ENCODE data around the gene TMEM170B. TPM values are rescaled to one million over a fixed set of nuclear protein-coding genes. Genes with fewer than 3 reads are reported as not detected.

Gene TMEM170B
- total RNA-seq, 1 donor from 2014 or later: 0.53 TPM

DNA sequence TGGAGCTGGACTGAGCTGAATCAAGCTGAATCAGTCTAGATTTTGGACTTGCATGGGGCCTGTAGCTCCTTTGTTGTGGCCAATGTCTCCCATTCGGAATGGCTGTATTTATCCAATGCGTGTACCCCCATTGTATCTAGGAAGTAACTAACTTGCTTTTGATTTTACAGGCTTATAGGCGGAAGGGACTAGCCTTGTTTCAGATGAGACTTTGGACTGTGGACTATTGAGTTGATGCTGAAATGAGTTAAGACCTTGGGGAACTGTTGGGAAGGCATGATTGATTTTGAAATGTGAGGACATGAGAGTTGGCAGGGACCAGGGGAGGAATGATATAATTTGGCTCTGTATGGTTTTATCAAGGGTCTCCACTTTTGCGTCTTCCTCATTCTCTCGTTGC is 3.0 kb upstream of the TMEM170B start:
- TF ChIP-seq, protein P1, sequence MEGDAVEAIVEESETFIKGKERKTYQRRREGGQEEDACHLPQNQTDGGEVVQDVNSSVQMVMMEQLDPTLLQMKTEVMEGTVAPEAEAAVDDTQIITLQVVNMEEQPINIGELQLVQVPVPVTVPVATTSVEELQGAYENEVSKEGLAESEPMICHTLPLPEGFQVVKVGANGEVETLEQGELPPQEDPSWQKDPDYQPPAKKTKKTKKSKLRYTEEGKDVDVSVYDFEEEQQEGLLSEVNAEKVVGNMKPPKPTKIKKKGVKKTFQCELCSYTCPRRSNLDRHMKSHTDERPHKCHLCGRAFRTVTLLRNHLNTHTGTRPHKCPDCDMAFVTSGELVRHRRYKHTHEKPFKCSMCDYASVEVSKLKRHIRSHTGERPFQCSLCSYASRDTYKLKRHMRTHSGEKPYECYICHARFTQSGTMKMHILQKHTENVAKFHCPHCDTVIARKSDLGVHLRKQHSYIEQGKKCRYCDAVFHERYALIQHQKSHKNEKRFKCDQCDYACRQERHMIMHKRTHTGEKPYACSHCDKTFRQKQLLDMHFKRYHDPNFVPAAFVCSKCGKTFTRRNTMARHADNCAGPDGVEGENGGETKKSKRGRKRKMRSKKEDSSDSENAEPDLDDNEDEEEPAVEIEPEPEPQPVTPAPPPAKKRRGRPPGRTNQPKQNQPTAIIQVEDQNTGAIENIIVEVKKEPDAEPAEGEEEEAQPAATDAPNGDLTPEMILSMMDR (IDR thresholded peaks at IDR 0.05): no peak
- Histone ChIP-seq H3K27me3 (no peaks in the 10 kb centered on the region), H3K4me3 (no peak overlapping the region), H3K27ac (no peak overlapping the region), H3K36me3 (no peaks in the 10 kb centered on the region), H3K4me1 (peaks cover 0 to 4% of the 10 kb centered on the region in 2 donors), H3K9me3 (no peaks in the 10 kb centered on the region)
- intact Hi-C loops (cut with DNase I): no loop called here
- no peak for DNase-seq (ENCODE audit: low spot score in 2 of 2)

DNA sequence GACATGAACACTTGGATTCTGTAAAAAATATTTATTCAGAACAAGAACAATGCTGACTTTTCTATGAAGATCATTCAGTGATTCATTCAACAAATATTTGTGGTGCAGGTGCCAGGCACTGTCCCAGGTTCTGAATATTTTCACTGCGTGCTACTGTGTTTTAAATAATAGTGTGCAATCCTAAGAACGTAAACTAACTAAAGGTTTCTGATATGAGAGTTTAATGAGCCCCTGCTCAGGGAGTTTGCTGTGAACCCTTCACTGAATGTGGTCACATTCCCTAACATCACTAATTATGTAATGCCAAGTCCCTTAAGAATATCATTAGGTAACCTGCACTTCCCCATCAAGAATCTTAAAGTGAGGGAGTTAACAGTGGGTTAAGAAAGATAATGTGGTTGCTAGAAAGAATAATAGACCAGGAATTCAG is 1.7 kb upstream of the TMEM170B start:
- H3K4me3 ChIP-seq: no peak overlapping the region
- H3K27me3 ChIP-seq: no peaks in the 10 kb centered on the region
- TF ChIP-seq, protein P1 (IDR thresholded peaks at IDR 0.05): no peak
- H3K4me1 ChIP-seq: peaks cover 0 to 4% of the 10 kb centered on the region in 2 donors
- no peaks in the 10 kb centered on the region for H3K9me3 ChIP-seq
- H3K27ac ChIP-seq: no peak overlapping the region
- DNase-seq (ENCODE audit: low spot score in 2 of 2): peak in 1 of 2 donors; percentile 68
- no peaks in the 10 kb centered on the region for H3K36me3 ChIP-seq
- intact Hi-C loops (cut with DNase I): loop anchor here (5.0 kb wide), 1 partner anchor 476 kb away; the partner anchor contains the start of gene HIVEP1

DNA sequence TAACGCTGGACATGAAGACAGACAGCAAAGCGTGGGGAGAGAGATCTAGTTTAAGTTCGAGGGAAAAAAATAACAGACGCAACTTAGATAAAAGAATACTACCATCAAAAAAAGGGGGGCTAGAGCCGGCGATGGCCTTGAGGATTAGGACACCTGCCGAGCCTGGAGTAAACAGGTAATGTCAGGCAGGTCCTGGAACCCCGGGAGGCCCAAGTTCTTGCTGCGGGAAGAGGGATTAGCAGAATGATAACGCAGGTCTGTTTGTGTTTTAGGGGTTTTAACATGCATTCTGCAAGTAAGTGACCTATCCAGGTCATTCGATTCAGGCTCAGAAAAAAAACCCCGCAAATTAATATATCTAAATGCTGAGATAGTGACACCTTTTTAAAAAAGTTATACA is 754 bp upstream of the TMEM170B start:
- no peaks in the 10 kb centered on the region for H3K27me3 ChIP-seq
- H3K4me3 ChIP-seq: peak overlapping the region; percentile 94 to 96
- no peak for DNase-seq (ENCODE audit: low spot score in 2 of 2)
- peak overlapping the region; percentile 59 to 82 for H3K27ac ChIP-seq
- no peaks in the 10 kb centered on the region for H3K36me3 ChIP-seq
- H3K4me1 ChIP-seq: peaks cover 0 to 4% of the 10 kb centered on the region in 2 donors
- H3K9me3 ChIP-seq: no peaks in the 10 kb centered on the region
- TF ChIP-seq, protein P1 (IDR thresholded peaks at IDR 0.05): no peak
- intact Hi-C loops (cut with DNase I): loop anchor here (5.0 kb wide), 1 partner anchor 476 kb away; the partner anchor contains the start of gene HIVEP1

DNA sequence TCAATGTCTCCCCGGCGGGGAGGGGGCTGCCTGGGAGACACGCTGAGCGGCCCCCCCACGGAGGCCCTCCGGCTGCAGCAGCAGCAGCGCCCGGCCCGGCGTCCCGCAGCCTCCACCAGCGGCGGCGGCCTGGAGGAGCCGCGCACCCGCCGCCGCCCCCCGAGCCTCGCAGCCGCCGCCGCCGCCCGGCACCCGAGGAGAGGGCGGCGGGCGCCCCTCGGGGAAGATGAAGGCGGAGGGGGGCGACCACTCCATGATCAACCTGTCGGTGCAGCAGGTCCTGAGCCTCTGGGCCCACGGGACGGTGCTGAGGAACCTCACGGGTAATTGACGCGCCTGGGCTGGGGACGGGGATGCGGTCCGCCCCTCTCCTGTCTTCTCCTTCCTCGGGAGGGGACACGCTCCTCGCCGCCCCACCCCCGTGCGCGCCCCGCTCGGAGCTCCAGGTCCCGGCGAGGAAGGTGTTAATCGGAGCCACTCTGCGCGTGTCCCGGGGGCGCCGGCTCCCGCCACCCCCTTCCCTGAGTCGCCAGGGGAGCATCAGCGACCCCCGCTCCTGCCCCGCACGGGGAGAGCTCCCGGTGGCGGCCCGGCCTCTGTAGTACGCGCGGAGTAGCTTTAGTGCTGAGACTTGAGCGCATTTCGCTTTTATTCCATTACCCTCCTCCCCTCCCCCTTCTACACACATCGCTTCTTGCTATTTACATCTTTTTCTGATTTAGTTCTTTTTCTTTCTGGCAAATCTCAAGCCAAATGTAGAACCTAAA is 686 bp downstream of the TMEM170B start:
- H3K36me3 ChIP-seq: no peaks in the 10 kb centered on the region
- H3K4me1 ChIP-seq: peaks cover 0 to 4% of the 10 kb centered on the region in 2 donors
- H3K9me3 ChIP-seq: no peaks in the 10 kb centered on the region
- DNase-seq (ENCODE audit: low spot score in 2 of 2): peak in 1 of 2 donors; percentile 68
- H3K27ac ChIP-seq: peak overlapping the region; percentile 64 to 82
- TF ChIP-seq, protein P1 (IDR thresholded peaks at IDR 0.05): no peak
- no peaks in the 10 kb centered on the region for H3K27me3 ChIP-seq
- intact Hi-C loops (cut with DNase I): loop anchor here (5.0 kb wide), 1 partner anchor 474 kb away; the partner anchor contains the start of gene HIVEP1
- peak overlapping the region; percentile 94 to 96 for H3K4me3 ChIP-seq

DNA sequence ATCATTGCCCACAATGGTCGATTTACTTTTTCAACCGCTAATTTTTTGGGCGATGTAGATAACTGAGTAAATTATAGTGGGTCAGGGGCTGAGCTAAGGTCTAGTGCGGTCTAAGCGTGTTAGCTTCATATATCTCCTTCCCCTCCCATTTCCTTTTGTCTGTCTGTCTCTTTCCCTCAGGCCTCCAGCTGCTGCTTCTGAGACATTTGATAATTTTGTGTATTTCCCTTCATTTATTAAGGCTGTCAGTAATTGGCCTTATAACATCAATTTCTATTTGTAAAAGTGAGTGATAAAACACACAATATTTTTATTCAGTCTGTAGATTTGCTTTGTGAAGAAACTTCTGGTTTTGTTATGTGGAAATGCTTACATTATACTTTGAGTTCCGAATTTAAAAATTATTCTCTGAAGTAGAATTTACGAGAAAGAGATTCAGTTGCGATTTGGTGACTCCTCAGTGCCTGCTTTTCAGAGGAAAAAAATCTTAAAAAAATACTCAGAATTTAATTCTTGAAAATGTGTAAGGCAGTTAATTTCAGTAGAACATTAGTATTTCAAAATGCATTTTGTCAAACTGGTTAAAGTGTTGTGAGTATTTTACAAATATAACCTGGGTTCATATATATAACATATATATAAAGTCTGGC is 1.4 kb downstream of the TMEM170B start:
- no peak for DNase-seq (ENCODE audit: low spot score in 2 of 2)
- no peaks in the 10 kb centered on the region for H3K27me3 ChIP-seq
- intact Hi-C loops (cut with DNase I): loop anchor here (5.0 kb wide), 1 partner anchor 473 kb away; the partner anchor contains the start of gene HIVEP1
- no peaks in the 10 kb centered on the region for H3K36me3 ChIP-seq
- TF ChIP-seq, protein P1 (IDR thresholded peaks at IDR 0.05): no peak
- H3K27ac ChIP-seq: peak overlapping the region; percentile 64 to 82
- peaks cover 0 to 4% of the 10 kb centered on the region in 2 donors for H3K4me1 ChIP-seq
- H3K9me3 ChIP-seq: no peaks in the 10 kb centered on the region
- H3K4me3 ChIP-seq: peak overlapping the region; percentile 94 to 96
